HepG2 (cell line): ENCODE data around the gene DNAJC8. TPM values are rescaled to one million over a fixed set of nuclear protein-coding genes. Genes with fewer than 3 reads are reported as not detected.
A peak's percentile ranks its signal among the peaks of the same experiment; 100 is the strongest.

Experiments
- ARID5B ChIP-seq: IDR thresholded peaks from 2 replicates; pipeline ENCODE4 v1.4.0; 2020; ENCODE audit warnings: mild to moderate bottlenecking, missing genetic modification reagents
- DMAP1 ChIP-seq: IDR thresholded peaks from 2 replicates; pipeline ENCODE4 v1.6.1; 2016
- HMGA1 ChIP-seq: sonication (generic); formaldehyde crosslinking; conservative IDR thresholded peaks from 2 replicates; pipeline ENCODE4 v1.4.0; 2020; ENCODE audit warnings: missing genetic modification reagents
- IKZF4 ChIP-seq: sonication (generic); formaldehyde crosslinking; IDR thresholded peaks from 2 replicates; pipeline ENCODE4 v1.5.1; 2020; ENCODE audit warnings: borderline replicate concordance, mild to moderate bottlenecking, low read depth, missing genetic modification reagents; ENCODE audit errors: not compliant biosample characterization
- KDM3A ChIP-seq: IDR thresholded peaks from 2 replicates; pipeline ENCODE4 v1.6.1; 2018; ENCODE audit warnings: low read depth, missing compliant biosample characterization
- NFYB ChIP-seq: sonication (generic); formaldehyde crosslinking; IDR thresholded peaks from 2 replicates; pipeline ENCODE4 v1.4.0; 2020; ENCODE audit warnings: missing genetic modification reagents
- SRY ChIP-seq: sonication (generic); formaldehyde crosslinking; IDR thresholded peaks from 2 replicates; pipeline ENCODE4 v1.8.0; 2022; ENCODE audit warnings: mild to moderate bottlenecking, missing genetic modification reagents
- TERF1 ChIP-seq: sonication (generic); formaldehyde crosslinking; IDR thresholded peaks from 2 replicates; pipeline ENCODE4 v1.8.0; 2022; ENCODE audit warnings: mild to moderate bottlenecking, missing genetic modification reagents, moderate library complexity
- ZFY ChIP-seq: sonication (generic); formaldehyde crosslinking; IDR thresholded peaks from 2 replicates; pipeline ENCODE4 v1.4.0; 2020; ENCODE audit warnings: missing genetic modification reagents
- ZNF230 ChIP-seq: sonication (generic); formaldehyde crosslinking; IDR thresholded peaks from 2 replicates; pipeline ENCODE4 v1.4.0; 2020; ENCODE audit warnings: mild to moderate bottlenecking, missing genetic modification reagents
- ZNF3 ChIP-seq: IDR thresholded peaks from 2 replicates; pipeline ENCODE4 v1.7.0; 2017; ENCODE audit warnings: inconsistent platforms
- ZNF318 ChIP-seq: sonication (generic); formaldehyde crosslinking; IDR thresholded peaks from 2 replicates; pipeline ENCODE4 v1.4.0; 2020; ENCODE audit warnings: mild to moderate bottlenecking, missing genetic modification reagents
- ZNF34 ChIP-seq: sonication (generic); formaldehyde crosslinking; IDR thresholded peaks from 2 replicates; pipeline ENCODE4 v1.4.0; 2020; ENCODE audit warnings: mild to moderate bottlenecking, missing genetic modification reagents, borderline replicate concordance
- ZNF749 ChIP-seq: sonication (generic); formaldehyde crosslinking; IDR thresholded peaks from 2 replicates; pipeline ENCODE4 v1.8.0; 2022; ENCODE audit warnings: mild to moderate bottlenecking, missing genetic modification reagents, moderate library complexity, borderline replicate concordance
- polyA plus RNA-seq, 8 experiments: library from polyadenylated mRNA; depleted of rRNA in 3 of 8; stranded (reverse) in 7 of 8; unstranded in 1 of 8; fragments of >200 nt; fragmentation: Illumina TruSeq in 4 of 8; extraction: Trizol in 4 of 8; gene quantifications; 2 replicates each; pipeline versions ENCODE4 v1.2.1 to v1.2.3, GENCODE V29; 2011 to 2016; ENCODE audit warnings: low read depth in 4 of 8, missing spikeins in 1 of 8, mixed read lengths in 1 of 8; ENCODE audit not compliant: insufficient read depth in 1 of 8
- total RNA-seq, 5 experiments: library from RNA; depleted of rRNA; stranded (reverse); fragments of >200 nt; fragmentation: Illumina TruSeq; extraction: Trizol; gene quantifications; 2 replicates each; pipeline ENCODE4 v1.2.3, GENCODE V29; 2016; ENCODE audit warnings: low read depth in 1 of 5

Gene DNAJC8
- total and polyA plus RNA-seq, 2 of the 13 experiments (the other 11 are each of a cell fraction or from before 2014, with no cell fraction given), result 54.5 to 126 TPM

GRCh38 chr1:28232558-28233263, at the start of gene DNAJC8 (continued):
- TF ChIP-seq ZNF230 (CRISPR knock-in tag), result 0 out of 2 replicates have a peak, but pooled peaks have one; percentile 50
- TF ChIP-seq ZNF3, result 0 out of 2 replicates have a peak, but pooled peaks have one; percentile 15
- 0 out of 2 replicates have a peak, but pooled peaks have one; percentile 67 for TF ChIP-seq ZNF318
- peak; percentile 50 for TF ChIP-seq IKZF4
- peak; percentile 39; the same call in 1 of the 2 replicates for TF ChIP-seq KDM3A (CRISPR knock-in tag)
- no peak for TF ChIP-seq TERF1 (CRISPR knock-in tag)
- no peak for TF ChIP-seq HMGA1 (CRISPR knock-in tag)
- peak; percentile 70 for TF ChIP-seq ZFY
- TF ChIP-seq NFYB, result peak; percentile 52
- TF ChIP-seq ARID5B, result 0 out of 2 replicates have a peak, but pooled peaks have one; percentile 23
- TF ChIP-seq SRY (CRISPR knock-in tag), result no peak; the same call in 1 of the 2 replicates
- TF ChIP-seq DMAP1 (CRISPR knock-in tag), result peak; percentile 55; the same call in 1 of the 2 replicates
- peak; percentile 76; the same call in 1 of the 2 replicates for TF ChIP-seq ZNF34 (CRISPR knock-in tag)
- TF ChIP-seq ZNF749 (CRISPR knock-in tag), result peak; percentile 63; the same call in 1 of the 2 replicates
